ENCODE data around the gene TMEM258. TPM values are rescaled to one million over a fixed set of nuclear protein-coding genes. Genes with fewer than 3 reads are reported as not detected.

Gene TMEM258
- total and polyA plus RNA-seq, 2 donors (not counting 1 experiment from before 2014, with no cell fraction given) = 65.8 to 130 TPM

- peaks cover 0 to 6% (median 0%) of the 10 kb centered on the region in 3 donors for H3K9me3 ChIP-seq (ENCODE audit: control extremely low read depth in 1 of 3, control insufficient read depth in 2 of 3, insufficient read depth in 1 of 3, low read length in 2 of 3)
- ChIA-PET POLR2A (interaction anchor here (1.0 to 2.0 kb wide), 4 partner anchors 10 to 151 kb away, joined by 4 to 9 read pairs (median 6); partner anchors contain the start of gene FTH1), CTCF (interaction anchor here (0.6 to 6.1 kb wide), 13 partner anchors 12 to 290 kb away, joined by 3 to 77 read pairs (median 8); partner anchors contain the start of gene FADS2)
- H2AFZ ChIP-seq (ENCODE audit: insufficient read depth, low read depth, low read length, poor library complexity, severe bottlenecking) = peak overlapping the region; percentile 94
- peak; percentile 69 for DNase-seq
- no peaks in the 10 kb centered on the region for H3K36me3 ChIP-seq (replicated peaks in 1 of 2; ENCODE audit: control extremely low read depth in 1 of 2, control insufficient read depth in 1 of 2, extremely low read depth in 1 of 2, insufficient read depth in 2 of 2, low read length in 1 of 2)
- intact Hi-C loops (cut with micrococcal nuclease) = loop anchor here (1.0 to 5.0 kb wide), 4 partner anchors 11 to 306 kb away; partner anchors contain the start of genes FADS3 and INCENP
- Mint-ChIP-seq H3K4me3 (peak overlapping the region; percentile 96), H3K27ac (peak overlapping the region; percentile 83), H3K4me1 (peaks cover 15% of the 10 kb centered on the region), H3K9me3 (ENCODE audit: insufficient read depth) (no peaks in the 10 kb centered on the region), H3K27me3 (no peaks in the 10 kb centered on the region)
- WGBS (ENCODE audit: insufficient coverage) = under 1% methylated on average over 61 of the region's 69 CpGs
- peaks cover 0 to 17% (median 4%) of the 10 kb centered on the region in 4 experiments for H3K27me3 ChIP-seq (replicated peaks in 1 of 4; ENCODE audit: control extremely low read depth in 1 of 4, control insufficient read depth in 3 of 4, insufficient read depth in 4 of 4, low read length in 3 of 4)
- peak overlapping the region; percentile 100 for H3K4me2 ChIP-seq (replicated peaks; ENCODE audit: low read depth, low read length, poor library complexity, severe bottlenecking)
- H3K27ac ChIP-seq (ENCODE audit: low read length in 2 of 2) = peak overlapping the region in 1 of 2 donors; percentile 17
- H3K4me3 ChIP-seq (ENCODE audit: control extremely low read depth in 1 of 5, extremely low read depth in 1 of 5, insufficient read depth in 1 of 5, low read depth in 2 of 5, low read length in 4 of 5) = peak overlapping the region; percentile 56 to 77 (median 70)
- H3K79me2 ChIP-seq (ENCODE audit: control insufficient read depth, insufficient read depth, low read length) = no peaks in the 10 kb centered on the region
- peak; percentile 53 for ATAC-seq (ENCODE audit: low read depth)
- H3K4me1 ChIP-seq (ENCODE audit: control insufficient read depth in 2 of 2, insufficient read depth in 2 of 2, low read length in 2 of 2) = peaks cover 9 to 24% of the 10 kb centered on the region in 2 donors
- no peaks in the 10 kb centered on the region for H4K20me1 ChIP-seq (ENCODE audit: control insufficient read depth, insufficient read depth, low read length, poor library complexity, severe bottlenecking)
- H3K9ac ChIP-seq (ENCODE audit: low read length) = peak overlapping the region; percentile 84
- TF ChIP-seq CTCF (IDR thresholded peaks at IDR 0.05) (no peak), EZH2 (IDR thresholded peaks at IDR 0.05; ENCODE audit: borderline replicate concordance, insufficient read depth, low read depth, low read length, poor library complexity, severe bottlenecking) (no peak)
Observed at GRCh38 chr11:61815790-61816735, 23.7 kb upstream of the TMEM258 start.
